Body of pancreas (tissue), 4 donors: Measurements from ENCODE around the gene GNAT2. TPM values are rescaled to one million over a fixed set of nuclear protein-coding genes. Genes with fewer than 3 reads are reported as not detected.

Source experiments
- ATAC-seq: fragments of 150-250 bp; one replicate; pipeline ENCODE4 v1.9.1; 2016
- DNase-seq, 4 donors: peaks; one replicate each; pipeline ENCODE4 v3.0.0-alpha.2; 2019
- H3K27ac ChIP-seq, 4 donors: fragments of 200-600 bp; sonication (generic); 1 replicate in 3 of 4; 2 replicates in 1 of 4; pipeline versions ENCODE4 v1.5.1 to v1.6.1; 2016 to 2019; ENCODE audit warnings: mild to moderate bottlenecking in 1 of 4, mixed read lengths in 1 of 4, moderate library complexity in 1 of 4
- H3K27me3 ChIP-seq, 2 donors: fragments of 200-600 bp; sonication (generic); one replicate each; pipeline ENCODE4 v1.6.0; 2016; ENCODE audit warnings: mild to moderate bottlenecking in 1 of 2
- H3K36me3 ChIP-seq, 2 donors: fragments of 200-600 bp; sonication (generic); replicated peaks in 1 of 2; 2 replicates each; pipeline ENCODE4 v1.5.1; 2016; ENCODE audit warnings: low read depth in 2 of 2; ENCODE audit not compliant: insufficient read depth in 1 of 2
- H3K4me1 ChIP-seq: fragments of 200-600 bp; sonication (generic); one replicate; pipeline ENCODE4 v1.6.0; 2016
- H3K4me3 ChIP-seq, 2 donors: fragments of 200-600 bp; sonication (generic); 1 replicate in 1 of 2; 2 replicates in 1 of 2; pipeline ENCODE4 v1.5.1; 2016 to 2019
- H3K9me3 ChIP-seq, 3 donors: fragments of 200-600 bp; sonication (generic); 1 replicate in 2 of 3; 2 replicates in 1 of 3; pipeline ENCODE4 v1.5.1; 2016
- POLR2A ChIP-seq, 3 donors: fragments of 450-650 bp; IDR thresholded peaks; one replicate each; pipeline ENCODE4 v1.6.1; 2016; ENCODE audit warnings: antibody characterized with exemption in 3 of 3, mild to moderate bottlenecking in 2 of 3
- WGBS, 2 donors: methylation state at CpG; one replicate each; pipeline ENCODE4 v1.1.5; 2017; 5-methylcytosine and 5-hydroxymethylcytosine counted together
- intact Hi-C: fragments of 100-400 bp; cut with DNase I; formaldehyde crosslinking; loops from one replicate; pipeline ENCODE4 v1.15.1; 2023
- total RNA-seq, 2 donors: library from RNA; depleted of rRNA; stranded (reverse); fragments of >200 nt; gene quantifications; one replicate each; pipeline ENCODE4 v1.1.0, GENCODE V29; 2016
- TF ChIP-seq, protein P1 (sequence below), 7 experiments: fragments of 450-650 bp in 4 of 7; fragments of 200-600 bp in 3 of 7; sonication (generic) in 3 of 7; IDR thresholded peaks; one replicate each; pipeline ENCODE4 v1.5.1; 2016 to 2019; ENCODE audit warnings: antibody characterized with exemption in 7 of 7

GNAT2 gene
- total RNA-seq, 2 donors from 2014 or later: not detected

- TF ChIP-seq, protein P1, sequence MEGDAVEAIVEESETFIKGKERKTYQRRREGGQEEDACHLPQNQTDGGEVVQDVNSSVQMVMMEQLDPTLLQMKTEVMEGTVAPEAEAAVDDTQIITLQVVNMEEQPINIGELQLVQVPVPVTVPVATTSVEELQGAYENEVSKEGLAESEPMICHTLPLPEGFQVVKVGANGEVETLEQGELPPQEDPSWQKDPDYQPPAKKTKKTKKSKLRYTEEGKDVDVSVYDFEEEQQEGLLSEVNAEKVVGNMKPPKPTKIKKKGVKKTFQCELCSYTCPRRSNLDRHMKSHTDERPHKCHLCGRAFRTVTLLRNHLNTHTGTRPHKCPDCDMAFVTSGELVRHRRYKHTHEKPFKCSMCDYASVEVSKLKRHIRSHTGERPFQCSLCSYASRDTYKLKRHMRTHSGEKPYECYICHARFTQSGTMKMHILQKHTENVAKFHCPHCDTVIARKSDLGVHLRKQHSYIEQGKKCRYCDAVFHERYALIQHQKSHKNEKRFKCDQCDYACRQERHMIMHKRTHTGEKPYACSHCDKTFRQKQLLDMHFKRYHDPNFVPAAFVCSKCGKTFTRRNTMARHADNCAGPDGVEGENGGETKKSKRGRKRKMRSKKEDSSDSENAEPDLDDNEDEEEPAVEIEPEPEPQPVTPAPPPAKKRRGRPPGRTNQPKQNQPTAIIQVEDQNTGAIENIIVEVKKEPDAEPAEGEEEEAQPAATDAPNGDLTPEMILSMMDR (IDR thresholded peaks at IDR 0.05): no peak
- H3K4me1 ChIP-seq: peaks cover under 1% of the 10 kb centered on the region
- H3K9me3 ChIP-seq: no peaks in the 10 kb centered on the region
- 79 to 93% methylated on average over 8 to 10 of the region's 10 CpGs for WGBS, 2 donors
- ATAC-seq (no peak), DNase-seq (no peak)
- no peaks in the 10 kb centered on the region for H3K27me3 ChIP-seq
- H3K4me3 ChIP-seq: no peak overlapping the region
- H3K36me3 ChIP-seq: peaks cover 11 to 24% of the 10 kb centered on the region in 2 donors
- intact Hi-C loops: loop anchor here (5.0 to 10.0 kb wide), 2 partner anchors 87 to 355 kb away; partner anchors contain the start of gene AHCYL1
- no peak overlapping the region for H3K27ac ChIP-seq
Observed at GRCh38 chr1:109629372-109630030, 10.1 kb upstream of the GNAT2 start.

DNA sequence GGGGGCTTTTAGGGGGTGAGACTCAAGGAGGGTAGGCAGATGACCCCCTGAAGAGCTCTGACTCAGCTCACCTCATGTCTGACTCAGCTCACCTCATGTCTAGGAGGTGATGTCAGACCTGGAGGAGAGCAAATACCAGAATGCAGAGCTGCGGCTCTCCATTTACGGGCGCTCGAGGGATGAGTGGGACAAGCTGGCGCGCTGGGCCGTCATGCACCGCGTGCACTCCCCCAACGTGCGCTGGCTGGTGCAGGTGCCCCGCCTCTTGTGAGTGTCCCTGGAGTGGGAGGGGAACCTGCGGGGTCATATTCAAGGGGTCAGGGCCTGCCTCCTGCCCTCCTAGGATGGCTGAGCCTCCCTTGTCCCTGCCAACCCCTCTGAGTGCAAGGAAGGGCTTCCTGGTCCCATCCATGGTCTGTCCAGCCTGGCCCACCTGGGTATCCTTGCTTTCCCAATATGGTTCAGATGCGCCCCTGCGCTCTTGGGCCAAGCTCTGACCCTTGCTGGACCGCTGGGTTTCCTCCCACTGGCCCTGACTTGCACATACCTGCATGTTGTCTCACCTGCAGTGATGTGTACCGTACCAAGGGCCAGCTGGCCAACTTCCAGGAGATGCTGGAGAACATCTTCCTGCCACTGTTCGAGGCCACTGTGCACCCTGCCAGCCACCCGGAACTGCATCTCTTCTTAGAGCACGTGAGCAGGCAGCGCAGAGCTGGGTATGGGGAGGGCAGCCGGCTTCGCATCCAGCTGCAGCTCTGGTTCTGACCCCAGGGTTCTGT is 9.3 kb upstream of the GNAT2 start:
- H3K27ac ChIP-seq: no peak overlapping the region
- H3K36me3 ChIP-seq: peaks cover 11 to 24% of the 10 kb centered on the region in 2 donors
- H3K4me3 ChIP-seq: no peak overlapping the region
- TF ChIP-seq POLR2A (IDR thresholded peaks at IDR 0.05): no peak
- TF ChIP-seq, protein P1 (IDR thresholded peaks at IDR 0.05): no peak
- H3K27me3 ChIP-seq: no peaks in the 10 kb centered on the region
- intact Hi-C loops: loop anchor here (5.0 kb wide), 1 partner anchor 86 kb away; no protein-coding TSS in a partner anchor
- no peak for DNase-seq
- no peaks in the 10 kb centered on the region for H3K9me3 ChIP-seq
- no peak for ATAC-seq
- 81 to 86% methylated on average over 21 to 23 of the region's 23 CpGs for WGBS, 2 donors
- peaks cover 8% of the 10 kb centered on the region for H3K4me1 ChIP-seq

GRCh38 chr1:109627692-109628399 is 8.4 kb upstream of the GNAT2 start:
- ATAC-seq: no peak
- Histone ChIP-seq H3K27me3 (no peaks in the 10 kb centered on the region), H3K36me3 (peaks cover 11 to 24% of the 10 kb centered on the region in 2 donors), H3K4me1 (peaks cover 13% of the 10 kb centered on the region), H3K4me3 (no peak overlapping the region), H3K27ac (no peak overlapping the region), H3K9me3 (no peaks in the 10 kb centered on the region)
- TF ChIP-seq POLR2A (IDR thresholded peaks at IDR 0.05): no peak
- TF ChIP-seq, protein P1 (IDR thresholded peaks at IDR 0.05): no peak
- WGBS, 2 donors: 93 to 94% methylated on average over 19 to 23 of the region's 23 CpGs
- intact Hi-C loops: loop anchor here (5.0 kb wide), 1 partner anchor 86 kb away; no protein-coding TSS in a partner anchor
- DNase-seq: no peak

- ATAC-seq (no peak), DNase-seq (no peak)
- peaks cover 11 to 24% of the 10 kb centered on the region in 2 donors for H3K36me3 ChIP-seq
- no peak overlapping the region for H3K27ac ChIP-seq
- peaks cover 22% of the 10 kb centered on the region for H3K4me1 ChIP-seq
- intact Hi-C loops: loop anchor here (5.0 kb wide), 1 partner anchor 85 kb away; no protein-coding TSS in a partner anchor
- TF ChIP-seq POLR2A (IDR thresholded peaks at IDR 0.05): no peak
- TF ChIP-seq, protein P1 (IDR thresholded peaks at IDR 0.05): no peak
- no peak overlapping the region for H3K4me3 ChIP-seq
- H3K9me3 ChIP-seq: no peaks in the 10 kb centered on the region
- H3K27me3 ChIP-seq: no peaks in the 10 kb centered on the region
- WGBS, 2 donors: 93 to 100% methylated on average over 11 to 21 of the region's 21 CpGs
Observed at GRCh38 chr1:109626682-109627408, 7.4 kb upstream of the GNAT2 start.
